Adrenal gland (tissue), 12 donors: ENCODE measurements around the gene SIDT2. TPM values are rescaled to one million over a fixed set of nuclear protein-coding genes. Genes with fewer than 3 reads are reported as not detected.
A peak's percentile ranks its signal among the peaks of the same experiment; 100 is the strongest.

Experiments
- DNase-seq, 7 donors: peaks; one replicate each; pipeline ENCODE4 v3.0.0-alpha.2; 2019 to 2020
- H3K27ac ChIP-seq, 5 donors: fragments of 200-600 bp; sonication (generic) in 4 of 5; 1 replicate in 3 of 5; 2 replicates in 2 of 5; pipeline versions ENCODE4 v1.5.1 to v1.8.0; 2016 to 2020; ENCODE audit warnings: mild to moderate bottlenecking in 1 of 5
- H3K27me3 ChIP-seq: fragments of 200-600 bp; 2 replicates; pipeline ENCODE4 v1.8.0; 2021
- H3K36me3 ChIP-seq, 2 donors: fragments of 200-600 bp; replicated peaks in 1 of 2; 1 replicate in 1 of 2; 2 replicates in 1 of 2; pipeline versions ENCODE4 v1.5.1 to v1.8.0; 2018 to 2022
- H3K4me1 ChIP-seq, 2 donors: fragments of 200-600 bp; replicated peaks in 1 of 2; 1 replicate in 1 of 2; 2 replicates in 1 of 2; pipeline versions ENCODE4 v1.5.1 to v1.8.0; 2018 to 2021
- H3K4me3 ChIP-seq, 4 donors: fragments of 200-600 bp; sonication (generic) in 3 of 4; one replicate each; pipeline ENCODE4 v1.5.1; 2016 to 2018
- H3K9me3 ChIP-seq, 3 donors: fragments of 200-600 bp; sonication (generic) in 1 of 3; replicated peaks in 1 of 3; 1 replicate in 2 of 3; 2 replicates in 1 of 3; pipeline versions ENCODE4 v1.5.1 to v1.8.0; 2016 to 2021
- CTCF ChIP-seq, 6 experiments: fragments of 450-650 bp in 4 of 6; fragments of 200-600 bp in 2 of 6; sonication (generic) in 1 of 6; IDR thresholded peaks; 1 replicate in 5 of 6; 2 replicates in 1 of 6; pipeline versions ENCODE4 v1.5.1 to v1.8.0; 2016 to 2021; ENCODE audit warnings: antibody characterized with exemption in 6 of 6, mild to moderate bottlenecking in 2 of 6, moderate library complexity in 1 of 6
- POLR2A ChIP-seq, 2 donors: fragments of 450-650 bp; IDR thresholded peaks; one replicate each; pipeline ENCODE4 v1.6.1; 2017; ENCODE audit warnings: antibody characterized with exemption in 2 of 2, mild to moderate bottlenecking in 2 of 2, moderate library complexity in 1 of 2
- WGBS, 4 donors: extraction: QIAGEN DNeasy Blood & Tissue Kit in 2 of 4; methylation state at CpG; one replicate each; pipeline versions ENCODE4 v1.1.5 to v1.1.7; 2013 to 2017; 5-methylcytosine and 5-hydroxymethylcytosine counted together
- intact Hi-C, 2 donors: fragments of 100-400 bp; cut with DNase I; formaldehyde crosslinking; loops; one replicate each; pipeline versions ENCODE4 v1.14.1 to v1.15.0; 2022 to 2023
- polyA plus RNA-seq, 3 donors: library from polyadenylated mRNA; stranded (reverse); fragments of 200-250 nt in 2 of 3; fragments of 350-450 nt in 1 of 3; fragmentation: Illumina TruSeq in 1 of 3; extraction: RNeasy Lipid Tissue Mini Kit (QIAGEN cat#74804) in 1 of 3; gene quantifications; one replicate each; pipeline ENCODE4 v1.2.3, GENCODE V29; 2013 to 2014
- total RNA-seq, 9 donors: library from RNA; depleted of rRNA in 4 of 9; stranded (reverse); fragments of >200 nt in 4 of 9; fragments of 120-200 nt in 1 of 9; fragmentation: NEBNext Ultra II Directional in 1 of 9; extraction: Animal tissue kit (Norgen Biotek cat#: 25700) in 1 of 9; gene quantifications; one replicate each; pipeline versions ENCODE4 v1.1.0 to v1.2.4, GENCODE V29; 2013 to 2023
- donor health status: healthy with polysubstance abuse.
- donor health status: Bipolar disorder and iron deficiency.
- donor health status: DM: yes; HTN: yes; CAD: no.
- donor health status: DM: no; HTN: no; CAD: no.
- donor health status: DM: no; HTN: no; CAD: no.
- donor health status: DM: yes; HTN: yes; CAD: no.

Gene SIDT2
- total and polyA plus RNA-seq, 12 donors = 23.4 to 87.1 (median 44.5) TPM

DNA sequence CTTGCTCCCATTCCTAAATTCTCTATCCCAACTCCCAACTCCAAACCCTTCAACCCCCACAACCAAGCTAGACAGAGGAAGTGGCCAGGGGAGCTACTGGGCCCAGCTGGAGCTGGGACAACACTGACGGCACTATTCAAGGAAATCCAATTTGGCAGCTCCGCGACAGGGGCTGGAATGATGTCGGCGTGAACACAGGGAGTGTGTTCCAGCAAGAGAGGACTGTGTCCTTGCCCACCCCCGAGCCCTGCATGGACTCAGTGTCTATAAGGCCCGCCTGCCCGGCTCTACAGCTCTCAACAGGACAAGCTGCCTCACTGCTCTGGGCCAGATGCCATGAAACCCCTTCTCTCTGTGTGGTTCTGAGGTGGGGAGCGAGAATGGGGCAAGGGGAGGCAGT is 42.0 kb downstream of the SIDT2 start:
- Histone ChIP-seq H3K9me3 (no peaks in the 10 kb centered on the region), H3K4me1 (peaks cover 0 to 43% of the 10 kb centered on the region in 2 donors), H3K27me3 (no peaks in the 10 kb centered on the region), H3K27ac (peak overlapping the region in 4 of 5 donors; percentile 21 to 95 (median 52)), H3K4me3 (no peak overlapping the region), H3K36me3 (peaks cover 0 to 66% of the 10 kb centered on the region in 2 donors)
- TF ChIP-seq POLR2A (IDR thresholded peaks at IDR 0.05) (no peak), CTCF (IDR thresholded peaks at IDR 0.05) (no peak)
- peak in 2 of 7 donors; percentile 36 to 54 for DNase-seq
- WGBS, 4 donors = 64 to 87% (median 74%) methylated on average over 4 to 9 of the region's 9 CpGs
- intact Hi-C loops = loop anchor here in 1 of 2 donors (10.0 kb wide), 1 partner anchor 436 kb away; the partner anchor contains the start of gene ZPR1

DNA sequence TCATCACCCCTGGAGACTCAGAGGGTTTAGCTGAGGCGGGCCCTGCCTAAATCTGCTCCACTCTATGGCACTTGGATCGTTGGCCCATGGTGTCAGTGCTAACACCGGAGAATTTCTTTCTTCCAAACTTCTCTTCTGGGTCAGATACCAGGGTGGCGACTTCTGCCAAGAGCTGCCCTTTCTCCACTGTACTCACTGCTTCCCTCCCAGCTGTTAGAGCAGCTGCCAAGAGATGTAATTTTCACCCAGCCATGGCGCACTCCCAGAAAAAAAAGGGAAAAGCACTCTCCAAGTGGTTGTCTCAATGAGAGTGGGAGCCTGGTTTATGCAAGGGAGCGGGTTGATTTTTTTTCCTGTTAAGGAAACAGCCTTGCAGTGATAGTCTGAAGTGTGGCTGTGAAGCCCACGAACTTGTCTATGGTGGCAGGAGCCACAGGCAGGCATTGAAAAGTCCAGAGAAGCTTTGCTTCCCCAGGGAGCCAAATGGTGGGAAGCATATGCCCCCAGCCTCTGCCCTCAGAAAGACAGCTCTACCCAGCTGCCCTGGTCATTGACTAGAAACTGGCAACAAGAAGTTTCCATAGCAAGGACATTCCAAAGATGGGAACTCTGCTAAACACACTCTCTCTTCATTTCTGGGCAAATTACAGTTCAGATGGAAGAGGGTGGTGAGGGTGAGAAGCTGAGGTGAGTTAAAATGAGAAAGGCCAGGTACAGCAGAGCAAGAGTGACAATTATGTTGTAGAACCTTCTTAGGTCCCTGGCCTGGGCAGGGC is 42.6 kb downstream of the SIDT2 start:
- intact Hi-C loops = loop anchor here in 1 of 2 donors (10.0 kb wide), 1 partner anchor 436 kb away; the partner anchor contains the start of gene ZPR1
- Histone ChIP-seq H3K9me3 (no peaks in the 10 kb centered on the region), H3K4me3 (no peak overlapping the region), H3K27me3 (no peaks in the 10 kb centered on the region), H3K36me3 (peaks cover 0 to 71% of the 10 kb centered on the region in 2 donors), H3K27ac (peak overlapping the region; percentile 2 to 95 (median 30)), H3K4me1 (peaks cover 0 to 39% of the 10 kb centered on the region in 2 donors)
- 72 to 93% (median 82%) methylated on average over 4 to 7 of the region's 7 CpGs for WGBS, 4 donors
- TF ChIP-seq POLR2A (IDR thresholded peaks at IDR 0.05) (no peak), CTCF (IDR thresholded peaks at IDR 0.05) (no peak)
- DNase-seq = no peak

GRCh38 chr11:117221775-117222517 is 43.4 kb downstream of the SIDT2 start:
- peak in 4 of 7 donors; percentile 38 to 77 (median 50) for DNase-seq
- peak overlapping the region in 4 of 5 donors; percentile 24 to 95 (median 52) for H3K27ac ChIP-seq
- H3K4me3 ChIP-seq = no peak overlapping the region
- H3K9me3 ChIP-seq = no peaks in the 10 kb centered on the region
- WGBS, 4 donors = 48 to 69% (median 62%) methylated on average over 6 to 7 of the region's 7 CpGs
- peaks cover 0 to 32% of the 10 kb centered on the region in 2 donors for H3K4me1 ChIP-seq
- TF ChIP-seq CTCF (IDR thresholded peaks at IDR 0.05) = no peak
- TF ChIP-seq POLR2A (IDR thresholded peaks at IDR 0.05) = no peak
- intact Hi-C loops = loop anchor here in 1 of 2 donors (10.0 kb wide), 1 partner anchor 437 kb away; the partner anchor contains the start of gene ZPR1
- no peaks in the 10 kb centered on the region for H3K27me3 ChIP-seq
- H3K36me3 ChIP-seq = peaks cover 0 to 76% of the 10 kb centered on the region in 2 donors
